Measurements from ENCODE around the gene SLC2A4RG.

SLC2A4RG gene

DNA sequence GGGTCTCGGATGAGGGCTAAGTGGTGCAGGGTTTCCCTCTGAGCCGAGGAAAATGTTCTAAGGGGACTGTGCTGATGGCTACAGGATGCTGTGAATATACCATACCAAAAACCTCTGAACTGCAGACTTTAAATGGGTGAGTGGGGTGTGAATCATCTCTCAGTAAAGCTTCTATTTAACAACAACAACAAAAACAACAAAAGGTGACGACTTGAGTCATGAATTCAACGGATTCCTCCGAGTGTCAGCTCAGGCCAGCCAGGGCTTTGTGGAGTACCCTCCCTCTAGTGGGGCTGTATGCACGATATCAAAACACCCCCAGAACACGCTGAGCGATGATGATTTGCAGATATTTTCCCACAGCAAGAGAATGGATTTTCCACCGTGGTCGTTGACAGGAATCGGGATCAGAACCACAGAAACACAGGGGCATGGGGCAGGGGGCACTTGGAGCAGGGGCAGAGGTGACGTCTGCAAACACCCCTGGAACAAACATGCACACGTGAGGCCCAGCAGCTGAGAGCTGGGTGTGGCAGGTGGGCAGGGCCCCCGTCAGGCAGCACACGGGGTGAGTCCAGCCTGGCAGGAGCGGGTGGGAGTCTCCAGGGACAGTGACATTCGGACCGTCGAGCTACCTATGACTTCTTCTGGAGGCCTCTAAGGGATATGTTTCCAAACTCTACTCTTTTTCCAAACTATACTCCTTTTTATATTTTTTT is 38.6 kb downstream of the SLC2A4RG start:
- no peak for DNase-seq

- peak in 2 of 3 donors; percentile 8 to 31 for DNase-seq
Measured at GRCh38 chr20:63778857-63779256, 39.3 kb downstream of the SLC2A4RG start.

- DNase-seq = no peak
Measured at GRCh38 chr20:63781181-63781580, 41.6 kb downstream of the SLC2A4RG start.

GRCh38 chr20:63782051-63782471 is 42.5 kb downstream of the SLC2A4RG start:
- no peak for DNase-seq

DNA sequence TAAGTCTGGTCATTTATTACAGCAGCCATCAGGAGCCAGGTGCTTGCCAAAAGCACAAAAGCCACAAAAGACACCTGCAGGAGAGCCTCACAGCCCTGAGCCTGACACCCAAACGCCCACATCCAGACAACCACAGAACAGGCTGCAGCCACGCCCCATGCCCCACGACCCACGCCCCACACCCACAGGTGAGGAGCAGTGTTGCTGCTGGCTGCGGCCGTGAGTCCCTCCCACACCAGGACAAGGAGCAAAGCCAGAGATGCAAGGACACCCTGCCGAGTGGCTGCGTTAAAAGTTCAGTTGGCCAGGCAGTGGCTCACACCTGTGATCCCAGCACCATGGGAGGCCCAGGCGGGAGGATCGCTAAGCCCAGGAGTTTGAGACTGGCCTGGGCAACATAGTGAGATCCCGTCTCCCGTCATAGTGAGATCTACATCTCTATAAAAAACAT is 43.0 kb downstream of the SLC2A4RG start:
- no peak for DNase-seq

DNA sequence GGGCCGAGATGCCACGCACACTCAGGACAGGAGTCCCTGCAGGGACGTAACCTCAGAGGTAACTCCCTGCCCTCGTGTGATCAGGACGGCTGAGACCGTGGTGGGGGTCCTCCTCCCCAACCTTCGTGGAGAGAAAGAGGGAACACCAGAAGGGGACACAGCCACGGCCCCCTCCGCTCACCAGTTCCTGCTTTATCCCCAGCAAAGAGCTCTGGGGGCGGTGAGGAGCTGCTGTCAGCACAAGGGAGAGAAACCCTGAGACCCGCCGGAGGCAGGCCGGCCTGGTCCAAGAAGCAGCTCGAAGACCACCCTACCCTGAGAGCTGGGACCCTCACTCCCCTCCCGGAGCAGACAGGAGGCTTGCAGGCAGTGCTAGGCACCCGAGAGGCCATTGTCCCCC is 44.4 kb downstream of the SLC2A4RG start:
- DNase-seq = no peak

- no peak for DNase-seq
Measured at GRCh38 chr20:63785691-63786131, 46.1 kb downstream of the SLC2A4RG start.

DNA sequence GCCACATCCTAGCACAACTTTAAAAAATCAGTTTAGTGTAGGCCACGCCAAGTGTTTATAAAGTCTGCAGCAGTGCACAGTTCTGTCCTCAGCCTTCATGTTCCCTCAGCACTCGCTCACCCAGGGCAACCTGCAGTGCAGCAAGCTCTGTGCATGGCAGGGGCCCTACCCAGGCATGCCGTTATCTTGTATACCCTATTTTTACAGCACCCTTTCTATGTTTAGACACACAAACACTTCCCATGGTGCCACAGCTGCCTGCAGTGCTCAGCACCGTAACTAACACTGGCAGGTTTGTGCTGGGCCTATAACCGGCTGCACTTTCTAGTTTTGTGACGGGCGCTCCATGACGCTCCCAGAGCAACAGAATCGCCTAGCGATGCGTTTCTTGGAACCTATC is 47.7 kb downstream of the SLC2A4RG start:
- no peak for DNase-seq

GRCh38 chr20:63787749-63788148 is 48.2 kb downstream of the SLC2A4RG start:
- DNase-seq = no peak

DNA sequence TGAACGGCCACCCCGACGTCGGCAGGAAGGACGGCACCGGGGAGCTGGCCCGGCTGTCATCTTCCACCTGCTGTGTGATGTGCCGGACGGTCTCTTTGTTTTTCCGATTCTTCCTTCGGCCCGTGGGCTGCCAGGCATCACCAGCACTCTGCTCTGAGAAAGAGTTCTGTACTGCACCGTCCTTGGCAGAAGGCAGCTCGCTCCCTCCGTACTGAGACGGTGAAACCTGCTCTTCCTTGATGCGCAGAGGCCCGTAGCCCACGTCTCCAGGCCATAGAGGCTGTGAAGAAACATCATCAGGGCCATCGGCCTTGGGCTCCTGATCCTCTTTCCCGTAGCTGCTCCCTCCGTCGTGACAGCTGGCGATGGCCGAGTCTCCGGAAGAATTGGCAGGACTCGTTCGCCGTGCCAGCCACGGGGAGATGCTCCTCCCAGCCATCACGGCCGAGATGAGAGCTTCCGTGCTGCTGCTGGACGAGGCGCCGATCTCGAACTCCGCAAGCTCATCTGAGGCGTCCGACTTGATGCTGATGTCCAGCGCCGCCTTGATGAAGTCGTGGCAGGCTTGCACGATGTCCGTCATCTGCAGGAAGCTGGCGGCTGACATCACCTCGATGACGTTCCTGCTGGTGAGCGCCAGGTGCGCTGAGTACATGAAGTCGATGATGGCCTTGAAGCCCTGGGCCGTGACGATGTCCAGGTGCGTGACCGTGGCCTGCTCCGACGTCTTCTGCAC is 50.4 kb downstream of the SLC2A4RG start:
- no peak for DNase-seq

DNA sequence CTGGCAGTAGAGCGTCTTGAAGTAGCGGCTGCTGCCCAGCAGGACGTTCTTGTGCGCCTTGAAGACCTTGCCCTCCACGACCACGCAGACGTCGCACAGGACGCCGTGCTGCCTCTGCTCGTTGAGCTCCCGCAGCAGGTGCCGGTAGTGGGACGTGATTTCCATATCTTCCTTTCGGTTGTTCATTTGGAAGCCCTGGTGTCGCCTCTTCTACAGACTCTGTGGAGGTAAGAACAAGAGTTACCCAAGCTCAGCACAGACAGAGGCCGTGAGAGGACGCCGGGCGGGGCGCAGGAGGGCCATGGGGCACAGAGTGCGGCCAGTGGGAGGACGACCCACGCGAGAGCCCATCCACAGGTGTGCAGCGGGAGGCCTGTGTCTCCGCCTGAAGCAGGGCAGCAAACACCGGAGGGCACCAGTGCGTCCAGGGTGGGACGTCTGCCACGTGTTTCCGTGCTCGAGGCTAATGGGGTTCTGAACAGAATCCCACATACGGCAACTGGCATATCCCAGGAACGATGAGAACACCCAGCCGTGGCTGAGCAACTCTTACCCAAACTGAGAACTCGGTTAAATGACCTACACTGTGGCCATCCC is 51.1 kb downstream of the SLC2A4RG start:
- no peak for DNase-seq

- DNase-seq = no peak
Measured at GRCh38 chr20:63791497-63792156, 52.1 kb downstream of the SLC2A4RG start.

DNA sequence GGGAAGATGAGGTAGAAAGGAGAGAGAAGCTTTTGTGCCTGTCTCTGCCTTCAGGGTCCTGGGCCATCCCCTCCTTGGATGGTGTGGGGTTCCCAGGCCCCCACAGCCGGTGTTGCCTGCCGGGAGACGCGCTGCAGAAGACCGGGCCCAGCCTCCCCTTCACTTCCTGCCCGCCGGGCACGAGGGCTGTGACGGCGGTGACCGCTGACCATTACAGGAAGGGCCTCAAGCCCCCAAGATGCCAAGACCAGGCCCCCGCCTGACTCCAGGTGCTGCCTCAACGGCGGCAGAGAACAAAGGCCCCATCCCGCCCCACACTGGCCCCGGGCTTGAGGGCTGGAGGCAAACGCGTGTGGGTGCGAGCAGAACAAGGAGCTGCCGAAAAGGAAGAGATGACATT is 53.3 kb downstream of the SLC2A4RG start:
- DNase-seq = no peak

Data from suppressor macrophage treated with lipopolysaccharide for 1 hour (primary cell).